Spinal cord (tissue), 10 donors: ENCODE results near the gene NOS1AP. TPM values are rescaled to one million over a fixed set of nuclear protein-coding genes. Genes with fewer than 3 reads are reported as not detected.

ENCODE experiments used
- DNase-seq, 6 donors: peaks; one replicate each; pipeline versions ENCODE4 v3.0.0 to v3.0.0-alpha.2; 2013 to 2015; ENCODE audit warnings: low spot score in 6 of 6, low read depth in 4 of 6
- H3K27ac ChIP-seq: one replicate; pipeline ENCODE4 v1.5.1; 2013; ENCODE audit warnings: low read depth, low read length, control low read depth
- H3K27me3 ChIP-seq: one replicate; pipeline ENCODE4 v1.6.1; 2013; ENCODE audit warnings: low read length; ENCODE audit not compliant: control insufficient read depth, insufficient read depth
- H3K36me3 ChIP-seq: one replicate; pipeline ENCODE4 v1.6.1; 2013; ENCODE audit warnings: low read length; ENCODE audit not compliant: control insufficient read depth, insufficient read depth
- H3K4me1 ChIP-seq: one replicate; pipeline ENCODE4 v1.6.1; 2013; ENCODE audit warnings: low read length; ENCODE audit not compliant: control insufficient read depth, insufficient read depth
- H3K4me3 ChIP-seq: one replicate; pipeline ENCODE4 v1.5.1; 2013; ENCODE audit warnings: low read depth, low read length, control low read depth
- H3K9me3 ChIP-seq: one replicate; pipeline ENCODE4 v1.6.1; 2013; ENCODE audit warnings: low read length; ENCODE audit not compliant: control insufficient read depth, insufficient read depth
- WGBS: methylation state at CpG from one replicate; pipeline ENCODE4 v1.1.5; 2013; ENCODE audit warnings: missing lambda C conversion rate; ENCODE audit not compliant: insufficient coverage; 5-methylcytosine and 5-hydroxymethylcytosine counted together
- polyA plus RNA-seq, 2 donors: library from polyadenylated mRNA; unstranded; fragments of 120-200 nt; gene quantifications; one replicate each; pipeline ENCODE4 v1.2.1, GENCODE V29; 2013; ENCODE audit not compliant: insufficient read length in 2 of 2
- total RNA-seq, 2 donors: library from RNA; depleted of rRNA in 1 of 2; stranded (reverse); fragments of 120-200 nt in 1 of 2; fragments of >200 nt in 1 of 2; gene quantifications; one replicate each; pipeline versions ENCODE4 v1.2.3 to v1.2.4, GENCODE V29; 2013 to 2014
- donor health status: healthy.

Gene NOS1AP
- total and polyA plus RNA-seq, 4 donors, result 4.2 to 9.9 (median 8.1) TPM

DNA sequence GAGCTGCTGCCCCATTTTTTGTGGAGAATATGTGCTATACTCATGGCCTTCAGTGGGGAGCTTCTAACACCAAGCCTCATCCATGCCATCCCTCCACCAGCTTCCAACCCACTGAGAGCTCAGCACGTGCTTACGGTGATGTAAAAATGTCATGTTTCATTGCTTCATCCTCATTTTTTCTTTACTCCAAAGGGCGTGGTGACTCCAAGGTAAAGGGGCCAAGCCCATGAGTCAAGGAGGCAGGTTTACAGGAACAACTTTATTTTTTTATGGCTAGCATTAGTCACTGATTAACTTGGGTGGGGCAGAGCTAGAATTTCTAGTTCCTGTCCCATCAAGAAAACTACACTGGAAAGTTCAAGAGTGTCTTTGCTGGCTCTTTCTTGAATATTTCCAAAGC is 311.9 kb downstream of the NOS1AP start, which contains the start of gene C1orf226:
Gene C1orf226, plus strand, starts transcription at position 346 of the 400 bp plus-strand sequence. CDS start 174 bp downstream, outside the sequence.
- Histone ChIP-seq H3K9me3 (no peaks in the 10 kb centered on the region), H3K27me3 (no peaks in the 10 kb centered on the region), H3K27ac (no peak within 1 kb of the TSS), H3K4me1 (peaks cover 3% of the 10 kb centered on the region), H3K4me3 (no peak within 1 kb of the TSS), H3K36me3 (peaks cover 29% of the 10 kb centered on the region)
- 100% methylated on average over 2 of the region's 3 CpGs for WGBS
- no peak for DNase-seq

DNA sequence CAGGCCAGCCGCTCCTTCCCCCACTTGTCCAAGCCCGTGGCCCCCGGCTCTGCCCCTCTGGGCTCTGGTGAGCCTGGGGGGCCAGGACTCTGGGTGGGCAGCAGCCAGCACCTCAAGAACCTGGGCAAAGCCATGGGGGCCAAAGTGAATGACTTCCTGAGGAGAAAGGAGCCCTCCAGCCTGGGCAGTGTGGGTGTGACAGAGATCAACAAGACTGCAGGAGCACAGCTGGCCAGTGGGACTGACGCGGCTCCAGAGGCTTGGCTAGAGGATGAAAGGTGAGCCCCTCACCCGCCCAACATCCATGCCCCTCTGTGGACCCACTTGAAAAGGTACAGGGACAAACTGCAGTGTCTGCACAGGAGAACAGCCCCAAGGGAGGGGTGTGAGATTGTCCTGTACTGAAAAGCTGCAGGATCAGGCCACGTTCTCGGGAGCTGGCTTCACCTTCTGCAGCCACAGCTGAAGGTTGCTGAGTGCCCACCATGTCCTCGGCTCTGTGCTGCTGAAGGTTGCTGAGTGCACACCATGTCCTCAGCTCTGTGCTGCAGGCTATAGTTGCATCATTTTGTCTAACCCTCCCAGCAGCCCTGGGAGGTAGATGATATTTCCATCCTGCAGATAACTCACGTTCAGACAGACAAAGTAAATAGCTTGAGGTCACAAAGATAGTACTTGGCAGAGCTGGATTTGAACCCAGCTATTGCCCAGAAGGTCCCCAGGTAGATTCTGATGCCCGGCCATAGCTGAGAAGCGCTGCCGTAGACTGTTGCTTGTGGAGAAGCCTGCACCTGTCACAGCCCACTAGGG is 312.7 kb downstream of the NOS1AP start:
- no peaks in the 10 kb centered on the region for H3K9me3 ChIP-seq
- no peak overlapping the region for H3K27ac ChIP-seq
- no peaks in the 10 kb centered on the region for H3K27me3 ChIP-seq
- DNase-seq, result no peak
- no peak overlapping the region for H3K4me3 ChIP-seq
- H3K36me3 ChIP-seq, result peaks cover 29% of the 10 kb centered on the region
- H3K4me1 ChIP-seq, result peaks cover 4% of the 10 kb centered on the region
- 96% methylated on average over 12 of the region's 13 CpGs for WGBS

DNA sequence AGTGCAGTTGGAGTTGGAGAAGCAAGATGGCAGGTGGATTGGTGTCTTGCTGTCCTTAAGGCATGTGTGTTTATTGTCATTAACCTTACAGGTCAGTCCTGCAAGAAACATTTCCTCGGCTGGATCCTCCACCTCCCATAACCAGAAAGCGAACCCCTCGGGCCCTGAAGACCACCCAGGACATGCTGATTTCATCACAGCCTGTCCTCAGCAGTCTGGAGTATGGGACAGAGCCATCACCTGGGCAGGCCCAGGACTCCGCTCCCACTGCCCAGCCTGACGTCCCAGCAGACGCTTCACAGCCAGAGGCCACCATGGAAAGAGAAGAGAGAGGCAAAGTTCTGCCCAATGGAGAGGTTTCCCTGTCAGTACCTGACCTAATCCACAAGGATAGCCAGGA is 313.6 kb downstream of the NOS1AP start:
- Histone ChIP-seq H3K4me1 (peaks cover 9% of the 10 kb centered on the region), H3K36me3 (peaks cover 29% of the 10 kb centered on the region), H3K27ac (no peak overlapping the region), H3K4me3 (no peak overlapping the region), H3K9me3 (no peaks in the 10 kb centered on the region), H3K27me3 (no peaks in the 10 kb centered on the region)
- no peak for DNase-seq
- 94% methylated on average over 6 of the region's 6 CpGs for WGBS

DNA sequence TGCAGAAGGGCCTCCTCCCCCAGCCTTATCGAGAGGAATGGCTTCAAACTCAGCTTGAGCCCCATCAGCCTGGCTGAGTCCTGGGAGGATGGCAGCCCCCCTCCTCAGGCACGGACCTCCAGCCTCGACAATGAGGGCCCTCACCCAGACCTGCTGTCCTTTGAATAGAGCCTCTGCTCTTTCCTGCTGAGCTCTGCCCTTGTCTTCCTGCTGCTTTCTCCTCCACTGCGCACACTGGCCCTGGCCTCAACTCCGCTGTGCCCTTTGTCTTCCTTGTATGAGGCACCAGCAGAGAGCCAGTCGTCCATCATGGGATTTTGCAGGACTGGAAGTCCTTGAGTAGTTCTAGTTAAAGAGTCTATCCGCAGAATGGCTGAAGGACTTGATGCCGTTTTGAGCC is 314.0 kb downstream of the NOS1AP start:
- WGBS, result 62% methylated on average over 8 of the region's 8 CpGs
- no peak for DNase-seq
- H3K9me3 ChIP-seq, result no peaks in the 10 kb centered on the region
- no peaks in the 10 kb centered on the region for H3K27me3 ChIP-seq
- H3K4me1 ChIP-seq, result peaks cover 13% of the 10 kb centered on the region
- H3K27ac ChIP-seq, result no peak overlapping the region
- peaks cover 29% of the 10 kb centered on the region for H3K36me3 ChIP-seq
- H3K4me3 ChIP-seq, result no peak overlapping the region

DNA sequence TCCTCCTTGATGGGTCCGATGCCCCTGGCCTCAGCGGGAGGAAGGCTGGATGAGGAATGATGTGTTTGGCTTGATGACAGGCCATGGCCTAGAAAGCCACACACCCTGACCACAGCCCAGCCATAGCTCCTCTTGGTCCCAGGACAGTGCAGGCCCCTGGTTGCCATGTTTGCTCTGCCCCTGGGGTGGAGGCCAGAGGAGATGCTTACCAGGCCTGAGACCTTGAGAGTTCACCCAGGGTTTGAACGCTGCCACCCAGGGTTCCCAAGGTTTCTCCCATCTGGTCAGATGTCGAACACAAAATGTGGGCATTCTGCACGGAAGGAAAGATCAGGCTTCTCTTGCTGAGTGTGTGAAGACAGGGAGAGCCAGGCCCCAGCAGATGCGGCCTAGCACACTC is 314.6 kb downstream of the NOS1AP start:
- DNase-seq, result no peak
- no peak overlapping the region for H3K4me3 ChIP-seq
- peaks cover 29% of the 10 kb centered on the region for H3K36me3 ChIP-seq
- 97% methylated on average over 4 of the region's 6 CpGs for WGBS
- H3K27ac ChIP-seq, result no peak overlapping the region
- H3K4me1 ChIP-seq, result peaks cover 19% of the 10 kb centered on the region
- H3K27me3 ChIP-seq, result no peaks in the 10 kb centered on the region
- no peaks in the 10 kb centered on the region for H3K9me3 ChIP-seq

DNA sequence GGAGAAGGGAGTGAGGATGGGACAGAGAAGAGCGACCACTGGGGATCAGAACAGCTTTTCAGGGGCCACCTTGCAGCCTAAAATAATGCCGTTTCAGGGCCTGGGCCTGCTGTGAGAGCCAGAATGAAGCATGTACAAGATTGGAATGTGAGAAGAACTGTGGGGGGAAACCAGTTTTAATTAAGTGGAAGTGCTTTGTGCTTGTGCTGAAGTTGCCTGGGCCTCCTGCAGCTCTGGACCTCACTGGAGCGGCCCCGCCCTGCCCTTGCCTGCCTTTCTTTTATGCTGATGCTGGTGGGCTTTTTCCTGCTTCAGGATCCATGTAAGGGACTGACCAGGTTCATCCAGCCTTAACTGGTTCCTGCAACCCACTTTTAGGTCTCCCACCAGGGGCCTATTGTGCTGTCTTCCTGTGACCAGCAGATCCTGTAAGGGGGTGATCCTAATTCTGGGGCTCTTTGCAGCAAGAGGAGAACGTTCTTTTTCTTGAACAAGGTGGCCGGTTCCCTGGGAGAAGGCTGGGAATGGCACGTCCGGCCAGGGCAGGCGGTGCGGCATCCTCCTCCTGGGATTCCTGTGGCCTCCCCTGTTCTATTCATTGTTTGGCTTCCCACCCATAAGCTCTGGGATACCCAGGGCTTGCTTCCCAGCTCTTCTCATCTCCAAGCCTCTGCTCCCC is 315.2 kb downstream of the NOS1AP start:
- WGBS, result 92% methylated on average over 10 of the region's 10 CpGs

DNA sequence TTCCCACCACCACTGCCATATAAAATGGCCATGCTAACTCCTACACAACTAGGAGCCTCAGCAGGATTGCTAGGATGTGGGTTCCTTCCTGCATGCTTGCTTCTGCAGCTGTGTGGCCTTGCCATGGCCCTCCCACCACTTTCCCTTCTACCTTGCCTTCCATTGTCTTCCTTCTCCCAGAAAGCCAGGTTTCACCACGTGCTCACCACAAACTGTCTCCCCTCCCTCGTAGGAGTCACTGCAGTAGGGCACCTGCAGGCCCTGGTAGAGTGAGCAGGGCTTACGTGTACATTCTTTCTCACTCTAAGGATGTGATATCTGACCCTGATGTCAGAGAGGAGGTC is 315.8 kb downstream of the NOS1AP start:
- WGBS, result 100% methylated on average over 1 of the region's 3 CpGs
- Histone ChIP-seq H3K27ac (no peak overlapping the region), H3K9me3 (no peaks in the 10 kb centered on the region), H3K4me1 (peaks cover 27% of the 10 kb centered on the region), H3K27me3 (no peaks in the 10 kb centered on the region), H3K4me3 (no peak overlapping the region), H3K36me3 (peaks cover 29% of the 10 kb centered on the region)
- no peak for DNase-seq

More for the DNA sequence above, 315.2 kb downstream of the NOS1AP start:
- H3K27ac ChIP-seq, result no peak overlapping the region
- H3K4me1 ChIP-seq, result peaks cover 22% of the 10 kb centered on the region
- no peak overlapping the region for H3K4me3 ChIP-seq
- DNase-seq, result no peak
- H3K36me3 ChIP-seq, result peaks cover 29% of the 10 kb centered on the region
- no peaks in the 10 kb centered on the region for H3K9me3 ChIP-seq
- no peaks in the 10 kb centered on the region for H3K27me3 ChIP-seq

DNA sequence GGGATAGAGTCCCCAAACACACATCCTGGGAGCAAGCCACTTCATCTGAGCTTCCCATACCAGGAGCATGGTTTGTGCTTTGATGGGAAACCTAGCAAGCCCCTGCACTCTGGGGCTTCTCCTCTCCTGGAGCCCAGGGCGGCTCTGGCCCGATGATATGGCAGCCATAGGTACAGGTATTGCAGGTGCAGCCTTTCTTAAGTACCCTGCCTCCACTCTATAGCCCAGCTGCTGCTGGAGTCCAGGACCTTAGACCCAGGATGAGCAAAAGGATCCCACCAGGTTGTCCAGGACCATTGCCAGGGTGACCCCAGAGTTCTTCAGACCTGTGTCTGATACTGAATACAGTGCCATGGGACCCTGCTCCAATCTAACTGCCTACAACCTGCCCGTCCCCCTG is 316.2 kb downstream of the NOS1AP start:
- Histone ChIP-seq H3K27ac (no peak overlapping the region), H3K27me3 (no peaks in the 10 kb centered on the region), H3K9me3 (no peaks in the 10 kb centered on the region), H3K4me1 (peaks cover 30% of the 10 kb centered on the region), H3K36me3 (peaks cover 29% of the 10 kb centered on the region), H3K4me3 (no peak overlapping the region)
- no peak for DNase-seq
- 98% methylated on average over 3 of the region's 3 CpGs for WGBS

DNA sequence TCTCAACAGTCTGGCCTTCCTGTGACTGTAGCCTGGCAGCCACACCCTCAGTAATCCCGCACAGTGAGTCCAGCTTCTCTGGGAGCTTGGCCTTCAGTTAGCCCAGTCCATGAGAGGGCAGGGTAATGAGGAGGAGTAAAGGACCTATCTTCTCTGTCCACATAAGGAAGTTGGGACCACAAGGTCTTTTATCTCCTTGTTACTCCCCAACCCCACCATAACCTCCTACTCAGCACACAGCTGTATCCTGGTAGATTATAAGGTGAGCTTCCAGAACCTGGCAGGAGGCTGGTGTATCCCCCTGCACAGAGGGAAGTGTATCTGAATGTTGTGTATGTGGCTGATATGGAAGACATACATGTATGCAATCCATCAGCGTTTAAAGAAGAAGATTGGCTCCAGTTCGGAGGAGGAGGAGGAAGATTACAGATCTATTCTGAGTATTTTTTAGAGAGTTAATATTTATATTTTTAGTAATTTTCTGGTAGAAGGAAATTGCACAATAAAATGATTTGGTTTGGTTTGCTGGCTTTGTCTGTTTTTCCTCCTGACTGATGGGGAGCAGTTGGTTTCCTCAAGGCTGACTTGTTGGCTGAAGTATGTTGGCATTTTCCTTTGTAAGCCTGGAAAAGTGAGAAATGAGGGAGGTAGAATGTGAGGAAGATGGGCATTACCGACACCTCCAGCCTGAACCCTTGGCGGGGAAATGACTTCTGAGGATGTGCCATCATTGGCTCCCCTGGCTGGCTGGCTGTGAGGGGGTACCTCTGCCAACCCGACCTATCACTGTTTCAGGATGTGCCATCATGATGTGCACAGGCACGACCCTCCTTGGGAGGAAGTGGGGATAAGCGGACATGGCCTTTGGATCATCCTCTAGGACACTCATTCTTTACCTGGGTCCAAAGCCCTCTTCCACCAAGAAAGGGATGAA is 317.1 kb downstream of the NOS1AP start:
- no peaks in the 10 kb centered on the region for H3K9me3 ChIP-seq
- H3K4me1 ChIP-seq, result peaks cover 33% of the 10 kb centered on the region
- H3K36me3 ChIP-seq, result peaks cover 29% of the 10 kb centered on the region
- no peak overlapping the region for H3K27ac ChIP-seq
- DNase-seq, result no peak
- H3K4me3 ChIP-seq, result no peak overlapping the region
- 96% methylated on average over 3 of the region's 8 CpGs for WGBS
- no peaks in the 10 kb centered on the region for H3K27me3 ChIP-seq
